Measurements from ENCODE around the gene MPRIP.
"Not testable (repeated sequence)": the region's sequence is repeated elsewhere in the genome, so short reads cannot be mapped to it uniquely, and the experiment has no call there.

The MPRIP gene

GRCh38 chr17:17013828-17014747 lies 28.2 kb upstream of the MPRIP start:
- not testable (repeated sequence) for H3K9me3 ChIP-seq (ENCODE audit: insufficient read depth, low read depth, low read length); H3K4me3 ChIP-seq (ENCODE audit: low read depth, low read length); DNase-seq; H3K9ac ChIP-seq (ENCODE audit: low read length); H3K4ac ChIP-seq (ENCODE audit: low read depth, low read length); H3K18ac ChIP-seq (ENCODE audit: low read length); H2BK5ac ChIP-seq (ENCODE audit: low read depth, low read length, poor library complexity); H3K23ac ChIP-seq (ENCODE audit: low read length); H4K8ac ChIP-seq (ENCODE audit: low read depth, low read length); H3K14ac ChIP-seq (ENCODE audit: low read length); H2AFZ ChIP-seq (ENCODE audit: insufficient read depth, low read length, poor library complexity); H3K36me3 ChIP-seq (ENCODE audit: control insufficient read depth in 1 of 2, insufficient read depth in 2 of 2, low read length in 2 of 2); H3K27me3 ChIP-seq (ENCODE audit: insufficient read depth, low read length); H3K4me2 ChIP-seq (ENCODE audit: low read length); H3K27ac ChIP-seq (ENCODE audit: low read depth, low read length); H3K79me2 ChIP-seq (ENCODE audit: control insufficient read depth, insufficient read depth, low read length, poor library complexity); H4K12ac ChIP-seq (ENCODE audit: low read depth, low read length)
- Histone ChIP-seq H2BK12ac (ENCODE audit: low read length) (peak overlapping the region; percentile 65), H3K4me1 (ENCODE audit: control insufficient read depth in 1 of 2, insufficient read depth in 2 of 2, low read length in 2 of 2) (peaks cover 33% of the 10 kb centered on the region in 2 experiments), H3K79me1 (ENCODE audit: low read length) (peaks cover 31% of the 10 kb centered on the region), H2AK5ac (ENCODE audit: low read length) (peak overlapping the region; percentile 95), H4K91ac (ENCODE audit: low read depth, low read length) (peak overlapping the region; percentile 30), H2BK120ac (ENCODE audit: insufficient read depth, low read length, poor library complexity) (peak overlapping the region; percentile 33)
- WGBS (ENCODE audit: extremely low coverage, insufficient coverage, insufficient read length), result no CpG with 5 or more reads among the region's 14 CpGs

- no CpG with 5 or more reads among the region's 9 CpGs for WGBS (ENCODE audit: extremely low coverage, insufficient coverage, insufficient read length)
- peak overlapping the region; percentile 65 for H2BK12ac ChIP-seq (ENCODE audit: low read length)
- H3K36me3 ChIP-seq (ENCODE audit: control insufficient read depth in 1 of 2, insufficient read depth in 2 of 2, low read length in 2 of 2); H3K23ac ChIP-seq (ENCODE audit: low read length); H3K27me3 ChIP-seq (ENCODE audit: insufficient read depth, low read length); DNase-seq; H3K79me2 ChIP-seq (ENCODE audit: control insufficient read depth, insufficient read depth, low read length, poor library complexity); H4K12ac ChIP-seq (ENCODE audit: low read depth, low read length); H4K8ac ChIP-seq (ENCODE audit: low read depth, low read length); H3K18ac ChIP-seq (ENCODE audit: low read length); H3K9ac ChIP-seq (ENCODE audit: low read length); H3K4me3 ChIP-seq (ENCODE audit: low read depth, low read length); H2BK5ac ChIP-seq (ENCODE audit: low read depth, low read length, poor library complexity); H3K4ac ChIP-seq (ENCODE audit: low read depth, low read length); H3K9me3 ChIP-seq (ENCODE audit: insufficient read depth, low read depth, low read length); H3K27ac ChIP-seq (ENCODE audit: low read depth, low read length); H3K14ac ChIP-seq (ENCODE audit: low read length); H3K4me2 ChIP-seq (ENCODE audit: low read length); H2AFZ ChIP-seq (ENCODE audit: insufficient read depth, low read length, poor library complexity); H2AK5ac ChIP-seq (ENCODE audit: low read length): not testable (repeated sequence)
- peak overlapping the region; percentile 33 for H2BK120ac ChIP-seq (ENCODE audit: insufficient read depth, low read length, poor library complexity)
- H3K4me1 ChIP-seq (ENCODE audit: control insufficient read depth in 1 of 2, insufficient read depth in 2 of 2, low read length in 2 of 2), result peaks cover 39% of the 10 kb centered on the region in 2 experiments
- H4K91ac ChIP-seq (ENCODE audit: low read depth, low read length), result peak overlapping the region; percentile 30
- H3K79me1 ChIP-seq (ENCODE audit: low read length), result peaks cover 36% of the 10 kb centered on the region
These were observed 27.5 kb upstream of the MPRIP start for GRCh38 chr17:17014748-17015124.

DNA sequence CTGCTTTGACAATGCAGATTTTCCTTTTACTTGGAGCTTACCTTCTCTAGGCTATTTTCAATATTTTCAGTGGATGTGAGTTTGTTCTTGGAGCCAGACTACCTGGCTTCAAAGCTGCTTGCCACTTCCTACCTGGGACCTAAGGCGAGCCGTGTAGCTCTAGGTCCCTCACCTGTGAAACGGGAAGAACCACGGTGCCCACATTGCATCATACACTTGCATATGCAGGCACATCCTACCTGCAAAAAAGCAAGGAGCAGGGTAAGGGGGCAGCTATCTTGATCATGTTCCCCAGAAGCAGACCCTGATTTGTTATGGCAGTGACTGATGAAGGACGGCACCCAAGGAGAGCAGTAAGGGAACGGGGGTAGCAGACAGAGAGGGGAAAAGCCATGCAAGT lies 27.0 kb upstream of the MPRIP start:
- no peak overlapping the region for H4K12ac ChIP-seq (ENCODE audit: low read depth, low read length)
- peak overlapping the region; percentile 4 for H3K14ac ChIP-seq (ENCODE audit: low read length)
- no peak overlapping the region for H3K4ac ChIP-seq (ENCODE audit: low read depth, low read length)
- H3K27me3 ChIP-seq (ENCODE audit: insufficient read depth, low read length), result no peaks in the 10 kb centered on the region
- peak overlapping the region; percentile 40 for H4K91ac ChIP-seq (ENCODE audit: low read depth, low read length)
- H3K23ac ChIP-seq (ENCODE audit: low read length), result no peak overlapping the region
- peak overlapping the region; percentile 47 for H3K18ac ChIP-seq (ENCODE audit: low read length)
- no peak overlapping the region for H2BK5ac ChIP-seq (ENCODE audit: low read depth, low read length, poor library complexity)
- no peak overlapping the region for H3K27ac ChIP-seq (ENCODE audit: low read depth, low read length)
- no peak overlapping the region for H2AK5ac ChIP-seq (ENCODE audit: low read length)
- peaks cover 6% of the 10 kb centered on the region for H3K79me2 ChIP-seq (ENCODE audit: control insufficient read depth, insufficient read depth, low read length, poor library complexity)
- H2BK120ac ChIP-seq (ENCODE audit: insufficient read depth, low read length, poor library complexity), result no peak overlapping the region
- H3K4me1 ChIP-seq (ENCODE audit: control insufficient read depth in 1 of 2, insufficient read depth in 2 of 2, low read length in 2 of 2), result peaks cover 43 to 44% of the 10 kb centered on the region in 2 experiments
- H2AFZ ChIP-seq (ENCODE audit: insufficient read depth, low read length, poor library complexity), result no peak overlapping the region
- DNase-seq, result peak; percentile 42 to 65
- no peak overlapping the region for H4K8ac ChIP-seq (ENCODE audit: low read depth, low read length)
- peak overlapping the region; percentile 53 for H2BK12ac ChIP-seq (ENCODE audit: low read length)
- H3K4me2 ChIP-seq (ENCODE audit: low read length), result no peak overlapping the region
- no peaks in the 10 kb centered on the region for H3K36me3 ChIP-seq (ENCODE audit: control insufficient read depth in 1 of 2, insufficient read depth in 2 of 2, low read length in 2 of 2)
- H3K9ac ChIP-seq (ENCODE audit: low read length), result no peak overlapping the region
- no CpG with 5 or more reads among the region's 6 CpGs for WGBS (ENCODE audit: extremely low coverage, insufficient coverage, insufficient read length)
- H3K4me3 ChIP-seq (ENCODE audit: low read depth, low read length), result no peak overlapping the region
- peaks cover 41% of the 10 kb centered on the region for H3K79me1 ChIP-seq (ENCODE audit: low read length)
- H3K9me3 ChIP-seq (ENCODE audit: insufficient read depth, low read depth, low read length), result no peaks in the 10 kb centered on the region

GRCh38 chr17:17016199-17017197 lies 25.8 kb upstream of the MPRIP start:
- Histone ChIP-seq H3K4ac (ENCODE audit: low read depth, low read length) (peak overlapping the region; percentile 9), H3K79me1 (ENCODE audit: low read length) (peaks cover 48% of the 10 kb centered on the region), H3K18ac (ENCODE audit: low read length) (peak overlapping the region; percentile 47), H2BK12ac (ENCODE audit: low read length) (peak overlapping the region; percentile 85), H3K4me1 (ENCODE audit: control insufficient read depth in 1 of 2, insufficient read depth in 2 of 2, low read length in 2 of 2) (peaks cover 50% of the 10 kb centered on the region in 2 experiments), H2BK120ac (ENCODE audit: insufficient read depth, low read length, poor library complexity) (peak overlapping the region; percentile 83), H2BK5ac (ENCODE audit: low read depth, low read length, poor library complexity) (peak overlapping the region; percentile 47), H3K14ac (ENCODE audit: low read length) (peak overlapping the region; percentile 33), H2AK5ac (ENCODE audit: low read length) (peak overlapping the region; percentile 48), H4K8ac (ENCODE audit: low read depth, low read length) (peak overlapping the region; percentile 24), H4K91ac (ENCODE audit: low read depth, low read length) (peak overlapping the region; percentile 95)
- no CpG with 5 or more reads among the region's 8 CpGs for WGBS (ENCODE audit: extremely low coverage, insufficient coverage, insufficient read length)
- peak in 1 of 2 donors; percentile 56 for DNase-seq
- not testable (repeated sequence) for H3K9ac ChIP-seq (ENCODE audit: low read length); H3K4me3 ChIP-seq (ENCODE audit: low read depth, low read length); H3K79me2 ChIP-seq (ENCODE audit: control insufficient read depth, insufficient read depth, low read length, poor library complexity); H4K12ac ChIP-seq (ENCODE audit: low read depth, low read length); H3K36me3 ChIP-seq (ENCODE audit: control insufficient read depth in 1 of 2, insufficient read depth in 2 of 2, low read length in 2 of 2); H3K27me3 ChIP-seq (ENCODE audit: insufficient read depth, low read length); H3K4me2 ChIP-seq (ENCODE audit: low read length); H3K27ac ChIP-seq (ENCODE audit: low read depth, low read length); H2AFZ ChIP-seq (ENCODE audit: insufficient read depth, low read length, poor library complexity); H3K23ac ChIP-seq (ENCODE audit: low read length); H3K9me3 ChIP-seq (ENCODE audit: insufficient read depth, low read depth, low read length)

All from trophoblast cell (in vitro differentiated cells and primary cell).